NCI-H1105 (cell line): ENCODE data around the gene MAP3K5.
"Not testable (repeated sequence)": the region's sequence is repeated elsewhere in the genome, so short reads cannot be mapped to it uniquely, and the experiment has no call there.

Experiments used
- DNase-seq: peaks from one replicate; lab custom pipeline; 2025; lab: John Stamatoyannopoulos, UW

MAP3K5 gene

GRCh38 chr6:136609873-136610706, 182.2 kb downstream of the MAP3K5 start:
- DNase-seq: no peak

GRCh38 chr6:136608991-136609390, 183.3 kb downstream of the MAP3K5 start:
- DNase-seq: no peak

GRCh38 chr6:136607932-136608772, 184.1 kb downstream of the MAP3K5 start:
- DNase-seq: peak; percentile 21

GRCh38 chr6:136607204-136607931, 184.9 kb downstream of the MAP3K5 start:
- DNase-seq: peak; percentile 60

DNA sequence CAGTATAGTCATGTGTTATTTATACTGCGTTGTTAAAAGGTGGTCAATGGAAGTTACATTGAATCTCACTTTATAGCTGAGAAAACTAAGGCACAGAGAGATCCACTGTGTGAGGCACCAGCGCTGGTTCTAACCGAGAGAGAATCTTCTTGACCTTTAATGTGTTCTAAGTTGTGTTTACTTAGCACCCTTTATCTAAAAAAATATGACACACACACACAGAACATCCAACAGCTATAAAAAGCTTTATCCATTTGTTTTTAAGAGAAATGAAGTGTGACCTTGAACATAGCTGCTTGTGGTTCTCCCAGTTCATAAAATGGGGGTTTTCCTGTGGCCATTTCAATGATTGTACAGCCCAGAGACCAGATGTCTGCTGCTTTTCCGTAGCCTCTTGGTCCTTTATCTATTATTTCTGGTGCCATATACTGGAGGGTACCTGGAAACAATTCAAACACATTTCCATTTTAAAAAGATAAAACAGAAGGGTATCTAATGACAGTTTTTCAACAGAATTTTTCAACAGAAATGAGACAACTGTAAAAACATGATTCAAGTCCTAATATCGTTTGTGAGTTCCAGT, 187.3 kb downstream of the MAP3K5 start:
- no peak for DNase-seq

DNA sequence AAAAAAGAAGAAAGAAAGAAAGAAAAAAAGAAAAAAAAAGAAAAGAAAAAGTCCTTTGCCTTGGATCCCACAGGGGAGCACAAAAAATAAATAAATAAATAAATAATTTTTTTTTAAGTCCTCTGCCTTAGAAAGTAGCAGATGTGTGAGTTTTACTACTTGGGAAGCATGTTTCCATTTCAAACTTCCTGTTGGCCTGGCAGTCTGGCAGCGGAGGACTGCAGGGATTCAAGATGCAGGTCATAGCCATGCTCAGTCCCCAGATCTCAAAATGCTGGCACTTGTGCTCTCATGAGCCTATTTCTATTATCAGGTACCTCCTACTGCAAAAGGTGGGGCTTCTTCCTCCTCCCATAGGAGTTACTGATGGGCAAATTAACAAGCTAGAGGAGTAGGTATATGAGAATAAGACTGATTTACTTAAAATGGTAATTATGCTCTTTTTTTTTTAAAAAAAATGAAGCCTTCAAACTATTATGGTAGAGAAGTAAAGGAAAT, 187.9 kb downstream of the MAP3K5 start:
- DNase-seq: no peak

DNA sequence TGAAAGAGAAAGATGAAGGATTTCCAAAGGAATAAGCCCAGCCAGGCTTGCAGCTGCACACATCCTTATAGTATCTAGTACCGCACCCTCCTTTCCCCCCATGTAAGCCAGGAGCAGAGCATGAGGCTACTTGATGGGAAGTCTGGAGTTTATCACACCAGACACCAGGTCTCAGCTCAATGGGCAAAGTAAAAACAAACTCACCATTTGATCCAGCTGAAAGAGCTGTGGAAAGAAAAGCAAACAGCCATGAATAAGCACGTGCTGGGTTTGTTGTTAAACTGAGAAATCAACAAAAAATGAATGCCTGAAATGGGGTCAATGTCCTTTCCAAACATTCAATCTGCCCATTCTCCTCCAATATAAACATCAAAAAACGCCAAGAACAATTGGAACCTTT, 191.5 kb downstream of the MAP3K5 start:
- DNase-seq: no peak

- no peak for DNase-seq
Observed at GRCh38 chr6:136599329-136600011, 192.8 kb downstream of the MAP3K5 start.

DNA sequence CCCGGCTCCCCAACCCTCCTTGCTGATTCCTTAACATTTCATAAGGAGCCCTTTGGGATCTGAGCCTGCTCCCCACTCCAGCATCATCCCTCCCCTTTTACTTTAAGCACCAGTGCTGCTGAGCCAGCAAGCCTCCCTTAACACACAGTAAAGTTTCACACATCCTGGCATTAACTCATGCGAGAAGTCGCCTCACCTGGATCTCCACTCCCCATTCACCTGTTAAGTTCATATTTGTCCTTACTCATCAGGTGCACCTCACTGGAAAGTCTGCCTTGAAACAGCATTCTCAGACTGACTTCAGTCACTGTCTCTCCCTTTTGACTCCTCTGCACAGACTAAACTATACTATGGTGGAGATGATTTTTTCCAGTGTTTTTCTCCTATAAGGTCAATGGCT, 194.2 kb downstream of the MAP3K5 start:
- DNase-seq: no peak

DNA sequence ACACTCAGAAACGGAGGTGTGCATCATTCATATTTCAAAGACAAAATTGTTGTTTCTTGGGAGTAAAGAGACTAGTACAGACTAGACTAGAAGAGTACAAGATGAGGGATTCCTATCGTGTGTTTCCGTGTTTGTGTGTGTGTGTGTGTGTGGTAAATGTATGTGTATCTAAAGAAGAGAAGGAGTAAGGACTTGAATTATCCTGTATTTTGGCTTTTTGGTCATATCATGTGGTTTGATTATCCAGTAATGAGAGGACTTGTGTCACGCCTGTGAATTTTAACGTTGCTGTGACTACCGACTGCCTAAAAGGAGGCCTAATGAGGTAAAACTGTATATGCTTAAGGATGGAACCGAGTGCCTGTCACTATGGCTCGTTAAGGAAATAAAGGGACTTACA, 197.6 kb downstream of the MAP3K5 start:
- no peak for DNase-seq

GRCh38 chr6:136593748-136594490, 198.4 kb downstream of the MAP3K5 start:
- DNase-seq: no peak

GRCh38 chr6:136592930-136593673, 199.2 kb downstream of the MAP3K5 start:
- DNase-seq: no peak

DNA sequence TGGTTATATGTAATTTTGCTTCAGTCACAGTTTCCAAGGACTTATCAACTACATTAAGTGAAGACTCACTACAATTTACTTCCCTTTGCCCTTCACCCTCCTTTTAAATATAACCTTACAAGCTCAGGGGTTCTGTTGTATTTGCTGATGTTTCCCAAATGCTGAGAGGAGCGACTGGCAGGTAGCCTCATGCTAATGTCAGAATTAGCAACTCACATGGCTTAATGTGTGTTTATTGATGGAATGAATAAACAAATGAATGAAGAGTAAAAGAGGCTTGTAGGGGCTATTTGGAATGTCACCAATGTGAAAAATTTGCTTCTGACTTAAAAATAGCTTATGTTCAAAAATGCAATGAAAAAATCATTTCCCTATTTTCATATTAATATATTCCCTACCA, 200.7 kb downstream of the MAP3K5 start:
- DNase-seq: no peak

DNA sequence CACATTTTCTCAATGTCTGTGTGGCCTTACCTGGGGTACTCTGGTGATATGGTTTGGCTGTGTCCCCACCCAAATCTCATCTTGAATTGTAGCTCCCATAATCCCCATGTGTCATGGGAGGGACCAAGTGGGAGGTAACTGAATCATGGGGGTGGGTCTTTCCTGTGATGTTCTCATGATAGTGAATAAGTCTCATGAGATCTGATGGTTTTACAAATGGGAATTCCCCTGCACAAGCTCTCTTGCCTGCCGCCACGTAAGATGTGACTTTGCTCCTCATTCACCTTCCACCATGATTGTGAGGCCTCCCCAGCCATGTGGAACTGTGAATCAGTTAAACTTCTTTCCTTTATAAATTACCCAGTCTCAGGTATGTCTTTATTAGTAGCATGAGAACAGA, 201.4 kb downstream of the MAP3K5 start:
- not testable (repeated sequence) for DNase-seq

DNA sequence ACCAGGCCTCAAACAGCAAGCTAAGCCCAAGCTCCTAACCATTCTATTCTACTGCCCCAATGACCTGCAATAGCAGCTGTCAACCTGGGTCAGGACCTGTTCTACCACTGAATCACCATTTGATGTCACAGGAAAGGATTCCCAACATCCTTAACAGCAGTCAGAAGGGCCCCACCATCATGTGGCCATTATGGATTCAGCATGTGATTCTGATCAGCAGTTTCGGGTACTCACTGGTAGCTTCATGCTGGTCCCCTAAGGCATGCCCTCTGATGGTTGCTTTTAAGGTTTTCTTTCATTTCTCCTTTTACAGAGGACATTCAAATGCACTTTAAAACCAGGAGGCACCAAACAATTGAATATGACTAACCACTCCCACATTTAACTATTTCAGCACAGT, 204.8 kb downstream of the MAP3K5 start:
- DNase-seq: no peak

GRCh38 chr6:136586295-136586694, 206.0 kb downstream of the MAP3K5 start:
- DNase-seq: no peak

GRCh38 chr6:136585523-136585922, 206.8 kb downstream of the MAP3K5 start:
- not testable (repeated sequence) for DNase-seq

- not testable (repeated sequence) for DNase-seq
Observed at GRCh38 chr6:136584290-136584689, 208.0 kb downstream of the MAP3K5 start.

GRCh38 chr6:136582711-136583471, 209.4 kb downstream of the MAP3K5 start:
- peak; percentile 24 for DNase-seq
